LNCaP clone FGC (cell line): ENCODE data around the gene PHAF1.
A peak's percentile ranks its signal among the peaks of the same experiment; 100 is the strongest.

Experiments
- DNase-seq: peaks from one replicate; pipeline ENCODE4 v3.0.0-alpha.2; 2011; ENCODE audit warnings: low read depth
- H3K4me3 ChIP-seq: 2 replicates; pipeline ENCODE4 v1.5.1; 2011; ENCODE audit warnings: mild to moderate bottlenecking, low read depth, low read length, control low read depth
- CTCF ChIP-seq: IDR thresholded peaks from 2 replicates; pipeline ENCODE4 v1.5.1; 2012; ENCODE audit warnings: mild to moderate bottlenecking; ENCODE audit not compliant: control insufficient read depth, insufficient read depth; ENCODE audit errors: extremely low read depth

The PHAF1 gene

GRCh38 chr16:67182288-67182687, 72.5 kb downstream of the PHAF1 start:
- no peak for DNase-seq
- H3K4me3 ChIP-seq = peak overlapping the region; percentile 80
- no peak for TF ChIP-seq CTCF

GRCh38 chr16:67183284-67183626, 73.5 kb downstream of the PHAF1 start:
- no peak for TF ChIP-seq CTCF
- peak overlapping the region; percentile 80 for H3K4me3 ChIP-seq
- DNase-seq = no peak

GRCh38 chr16:67183627-67184452, 74.1 kb downstream of the PHAF1 start, which contains the start of gene MATCAP1:
Gene MATCAP1 (minus strand): TSS chr16:67183963. CDS start chr16:67180610, 3,353 bp downstream.
- peak; percentile 94 for DNase-seq
- TF ChIP-seq CTCF = no peak
- H3K4me3 ChIP-seq = peak within 1 kb of the TSS; percentile 80

- DNase-seq = no peak
- H3K4me3 ChIP-seq = peak overlapping the region; percentile 80
- TF ChIP-seq CTCF = no peak
Measured at GRCh38 chr16:67184453-67184994, 74.8 kb downstream of the PHAF1 start.

- TF ChIP-seq CTCF = peak; percentile 48
- peak overlapping the region; percentile 80 for H3K4me3 ChIP-seq
Measured at GRCh38 chr16:67184995-67185650, 75.4 kb downstream of the PHAF1 start.

GRCh38 chr16:67185651-67186134, 76.0 kb downstream of the PHAF1 start:
- TF ChIP-seq CTCF = no peak
- no peak overlapping the region for H3K4me3 ChIP-seq
- DNase-seq = no peak

More at GRCh38 chr16:67184995-67185650, 75.4 kb downstream of the PHAF1 start:
- no peak for DNase-seq
